PC-3 (cell line): ENCODE results near the gene HPX.

Source experiments
- CTCF ChIP-seq: fragments of 300-600 bp; sonication (generic); conservative IDR thresholded peaks from 2 replicates; pipeline ENCODE4 v1.5.1; 2017; ENCODE audit warnings: antibody characterized with exemption, low read depth, mild to moderate bottlenecking, low read length
- EZH2 ChIP-seq: fragments of 300-600 bp; sonication (generic); IDR thresholded peaks from one replicate; pipeline ENCODE4 v1.6.1; 2017; ENCODE audit warnings: antibody characterized with exemption, mild to moderate bottlenecking, low read length; ENCODE audit not compliant: unreplicated experiment

- TF ChIP-seq CTCF (no peak), EZH2 (no peak)
Measured at GRCh38 chr11:6482441-6482840, 41.7 kb upstream of the HPX start.
